GM23338 (cell line): ENCODE measurements around the gene CCL24. TPM values are rescaled to one million over a fixed set of nuclear protein-coding genes. Genes with fewer than 3 reads are reported as not detected.

Experiments used
- ATAC-seq: fragments of 200-7000 bp; cut with Tn5 transposase; 3 replicates; pipeline ENCODE4 v1.9.1; 2020
- DNase-seq: peaks from one replicate; pipeline ENCODE4 v3.0.0-alpha.2; 2015; ENCODE audit warnings: low spot score
- H2AFZ ChIP-seq: fragments of 200-600 bp; sonication (generic); 2 replicates; pipeline ENCODE4 v1.8.0; 2016; ENCODE audit warnings: antibody characterized with exemption, mild to moderate bottlenecking, moderate library complexity
- H3F3A ChIP-seq: fragments of 200-600 bp; sonication (generic); replicated peaks from 2 replicates; pipeline ENCODE4 v1.8.0; 2017; ENCODE audit warnings: antibody characterized with exemption, mixed run types, low read depth
- H3K27ac ChIP-seq: fragments of 200-600 bp; sonication (generic); 2 replicates; pipeline ENCODE4 v1.6.1; 2016; ENCODE audit warnings: low read depth
- H3K27me3 ChIP-seq: fragments of 200-600 bp; sonication (generic); 2 replicates; pipeline ENCODE4 v1.8.0; 2016; ENCODE audit warnings: mild to moderate bottlenecking, mixed run types, moderate library complexity; ENCODE audit not compliant: insufficient read depth
- H3K36me3 ChIP-seq: fragments of 200-600 bp; sonication (generic); 2 replicates; pipeline ENCODE4 v1.8.0; 2016; ENCODE audit warnings: mild to moderate bottlenecking; ENCODE audit not compliant: insufficient read depth
- H3K4me1 ChIP-seq: fragments of 200-600 bp; sonication (generic); 2 replicates; pipeline ENCODE4 v1.8.0; 2016; ENCODE audit warnings: mild to moderate bottlenecking, moderate library complexity; ENCODE audit not compliant: insufficient read depth
- H3K4me2 ChIP-seq: fragments of 200-600 bp; sonication (generic); 2 replicates; pipeline ENCODE4 v1.7.1; 2017; ENCODE audit warnings: mixed run types
- H3K4me3 ChIP-seq: fragments of 200-600 bp; sonication (generic); 2 replicates; pipeline ENCODE4 v1.6.1; 2016; ENCODE audit warnings: mixed run types
- H3K79me2 ChIP-seq: fragments of 200-600 bp; sonication (generic); replicated peaks from 2 replicates; pipeline ENCODE4 v1.8.0; 2017; ENCODE audit warnings: mild to moderate bottlenecking; ENCODE audit not compliant: insufficient read depth
- H3K9me2 ChIP-seq: fragments of 200-600 bp; sonication (generic); 2 replicates; pipeline ENCODE4 v1.8.0; 2017; ENCODE audit not compliant: insufficient read depth
- H4K20me1 ChIP-seq: fragments of 200-600 bp; sonication (generic); replicated peaks from 2 replicates; pipeline ENCODE4 v1.8.0; 2017; ENCODE audit warnings: mild to moderate bottlenecking; ENCODE audit not compliant: insufficient read depth
- H3K27ac Mint-ChIP-seq: 2 replicates; pipeline ENCODE4 v1.8.0; 2020; ENCODE audit warnings: inconsistent platforms, mild to moderate bottlenecking, moderate library complexity, mixed read lengths
- H3K27me3 Mint-ChIP-seq: 3 replicates; pipeline ENCODE4 v1.8.0; 2022; ENCODE audit warnings: low read depth, mild to moderate bottlenecking, moderate library complexity, mixed read lengths, inconsistent platforms; ENCODE audit not compliant: insufficient read depth, poor library complexity
- H3K36me3 Mint-ChIP-seq: 3 replicates; pipeline ENCODE4 v1.8.0; 2021; ENCODE audit warnings: low read depth, mild to moderate bottlenecking, inconsistent platforms, moderate library complexity, mixed read lengths
- H3K4me1 Mint-ChIP-seq: 3 replicates; pipeline ENCODE4 v1.8.0; 2020; ENCODE audit warnings: mild to moderate bottlenecking, inconsistent platforms, mixed read lengths
- H3K4me3 Mint-ChIP-seq: 3 replicates; pipeline ENCODE4 v1.8.0; 2021; ENCODE audit warnings: moderate library complexity, mild to moderate bottlenecking, inconsistent platforms, mixed read lengths
- H3K9me3 Mint-ChIP-seq: 3 replicates; pipeline ENCODE4 v1.8.0; 2020; ENCODE audit warnings: moderate library complexity, mild to moderate bottlenecking, inconsistent platforms, mixed read lengths
- CREB1 ChIP-seq: fragments of 250-450 bp; sonication (Bioruptor Pico); IDR thresholded peaks from 2 replicates; pipeline ENCODE4 v1.5.0; 2020; ENCODE audit warnings: low read depth, mild to moderate bottlenecking, moderate library complexity
- CTCF ChIP-seq, 2 experiments: fragments of 200-600 bp in 1 of 2; sonication (generic) in 1 of 2; conservative IDR thresholded peaks; 2 replicates each; pipeline versions ENCODE4 v1.5.1 to v1.6.1; 2016 to 2017; ENCODE audit warnings: antibody characterized with exemption in 2 of 2, low read depth in 2 of 2, mild to moderate bottlenecking in 2 of 2, moderate library complexity in 1 of 2
- ETS1 ChIP-seq: IDR thresholded peaks from 2 replicates; pipeline ENCODE4 v1.6.1; 2016; ENCODE audit warnings: antibody characterized with exemption
- EZH2 ChIP-seq: fragments of 200-600 bp; sonication (generic); IDR thresholded peaks from one replicate; pipeline ENCODE4 v1.8.0; 2017; ENCODE audit warnings: antibody characterized with exemption, mild to moderate bottlenecking, low read depth; ENCODE audit not compliant: unreplicated experiment
- STAT1 ChIP-seq: IDR thresholded peaks from one replicate; pipeline ENCODE4 v1.6.1; 2016; ENCODE audit warnings: antibody characterized with exemption; ENCODE audit not compliant: unreplicated experiment
- ZNF331 ChIP-seq: fragments of 250-450 bp; sonication (Bioruptor Pico); IDR thresholded peaks from 2 replicates; pipeline ENCODE4 v1.5.0; 2020; ENCODE audit warnings: low read depth, mild to moderate bottlenecking, moderate library complexity
- ZNF462 ChIP-seq: fragments of 250-450 bp; sonication (Bioruptor Pico); IDR thresholded peaks from 2 replicates; pipeline ENCODE4 v1.5.0; 2020; ENCODE audit warnings: mild to moderate bottlenecking, moderate library complexity
- polyA plus RNA-seq: library from polyadenylated mRNA; unstranded; fragments of >200 nt; fragmentation: Nextera tagmentation; extraction: Ambion mirVana; gene quantifications from 2 replicates; pipeline ENCODE4 v1.2.1, GENCODE V29; 2016
- total RNA-seq: library from RNA; depleted of rRNA; stranded (reverse); fragments of >200 nt; shearing (Covaris generic); gene quantifications from 2 replicates; pipeline ENCODE4 v1.2.3, GENCODE V29; 2014

CCL24 gene
- total and polyA plus RNA-seq, 2 experiments from 2014 or later: not detected

GRCh38 chr7:75813084-75813483 lies 522 bp downstream of the CCL24 start:
- Histone ChIP-seq H3K4me1 (no peaks in the 10 kb centered on the region), H3K27me3 (no peaks in the 10 kb centered on the region), H3K79me2 (no peaks in the 10 kb centered on the region), H3F3A (no peaks in the 10 kb centered on the region), H4K20me1 (no peaks in the 10 kb centered on the region), H3K36me3 (no peaks in the 10 kb centered on the region), H3K27ac (no peak overlapping the region), H3K4me3 (no peak overlapping the region), H2AFZ (no peak overlapping the region), H3K9me2 (no peaks in the 10 kb centered on the region), H3K4me2 (no peak overlapping the region)
- Mint-ChIP-seq H3K27me3 (peaks cover 10% of the 10 kb centered on the region), H3K4me3 (no peak overlapping the region), H3K4me1 (no peaks in the 10 kb centered on the region), H3K27ac (no peak overlapping the region), H3K9me3 (no peaks in the 10 kb centered on the region), H3K36me3 (no peaks in the 10 kb centered on the region)
- TF ChIP-seq CTCF (conservative IDR thresholded peaks at IDR 0.05; ENCODE audit: low read depth in 2 of 2): no peak
- DNase-seq (no peak), ATAC-seq (no peak)

DNA sequence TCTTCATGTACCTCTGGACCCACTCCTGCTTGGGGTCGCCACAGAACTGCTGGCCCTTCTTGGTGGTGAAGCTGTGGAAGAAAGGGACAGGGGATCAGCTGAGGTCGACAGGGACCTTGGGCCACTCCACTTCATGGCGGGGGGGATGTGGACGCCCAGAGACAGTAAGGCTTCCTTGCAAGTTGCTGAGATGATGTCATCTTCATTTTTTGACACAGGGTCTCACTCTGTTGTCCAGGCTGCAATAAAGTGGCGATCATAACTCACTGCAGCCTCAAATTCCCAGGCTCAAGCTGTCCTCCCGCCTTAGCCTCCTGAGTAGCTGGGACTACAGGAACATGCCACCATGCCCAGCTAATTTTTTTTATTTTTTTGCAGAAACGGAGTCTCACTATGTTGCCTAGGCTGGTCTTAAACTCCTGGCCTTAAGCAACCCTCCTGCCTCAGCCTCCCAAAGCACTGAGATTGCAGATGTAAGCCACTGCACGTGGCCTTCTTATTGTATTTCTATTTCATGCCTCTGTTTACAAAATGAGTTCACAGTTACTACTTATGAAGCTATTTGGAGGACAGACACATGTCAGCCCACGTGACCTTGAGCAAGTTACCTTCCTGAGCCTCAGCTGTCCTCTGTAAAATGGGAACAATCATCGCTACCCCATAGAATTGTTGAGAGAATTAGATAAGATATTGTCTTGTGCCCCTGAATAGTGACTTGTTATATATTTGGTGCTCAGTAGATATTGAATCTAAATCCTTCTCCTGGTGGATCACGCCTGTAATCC lies 1.5 kb downstream of the CCL24 start:
- no peaks in the 10 kb centered on the region for H3K4me1 Mint-ChIP-seq
- ATAC-seq: no peak
- TF ChIP-seq STAT1: no peak
- no peak for TF ChIP-seq ETS1
- no peak for TF ChIP-seq CTCF (conservative IDR thresholded peaks at IDR 0.05; ENCODE audit: low read depth in 2 of 2)
- TF ChIP-seq ZNF331 (CRISPR knock-in tag): no peak
- no peak for TF ChIP-seq EZH2
- TF ChIP-seq CREB1 (CRISPR knock-in tag): no peak
- no peak for TF ChIP-seq ZNF462 (CRISPR knock-in tag)
- Histone ChIP-seq H3K27me3 (no peaks in the 10 kb centered on the region), H3K4me1 (no peaks in the 10 kb centered on the region), H2AFZ (no peak overlapping the region), H3K9me2 (no peaks in the 10 kb centered on the region), H3K36me3 (no peaks in the 10 kb centered on the region), H3K4me3 (no peak overlapping the region), H4K20me1 (no peaks in the 10 kb centered on the region), H3F3A (no peaks in the 10 kb centered on the region), H3K4me2 (no peak overlapping the region), H3K79me2 (no peaks in the 10 kb centered on the region), H3K27ac (no peak overlapping the region)
- no peak overlapping the region for H3K4me3 Mint-ChIP-seq
- H3K9me3 Mint-ChIP-seq: peaks cover 7% of the 10 kb centered on the region
- no peak overlapping the region for H3K27ac Mint-ChIP-seq
- peaks cover under 1% of the 10 kb centered on the region; the same call in 1 of the 3 replicates for H3K36me3 Mint-ChIP-seq
- H3K27me3 Mint-ChIP-seq: peaks cover 16% of the 10 kb centered on the region
- no peak for DNase-seq
